Endothelial cell of umbilical vein (primary cell): ENCODE results near the gene PHKG1. TPM values are rescaled to one million over a fixed set of nuclear protein-coding genes. Genes with fewer than 3 reads are reported as not detected.
"Not testable (repeated sequence)": the region's sequence is repeated elsewhere in the genome, so short reads cannot be mapped to it uniquely, and the experiment has no call there.

ENCODE experiments used
- BruUV-seq: library from RNA; stranded (reverse); fragments of 400-500 nt; replicated peaks from 2 replicates; lab custom pipeline; 2021; lab: Mats Ljungman, UMichigan
- CTCF ChIA-PET: fragments of 300-600, 350-600 bp; sonication (Branson Sonifier 250); formaldehyde crosslinking; loops from one replicate; lab custom pipeline; 2021; ENCODE audit warnings: antibody characterized with exemption, inconsistent platforms; lab: Charles Lee
- POLR2A ChIA-PET: fragments of 300-600, 350-600 bp; sonication (Branson Sonifier 250); formaldehyde crosslinking; loops from one replicate; lab custom pipeline; 2021; ENCODE audit warnings: antibody characterized with exemption, inconsistent platforms; lab: Charles Lee
- DNase-seq: peaks from one replicate; pipeline ENCODE4 v3.0.0-alpha.2; 2011; ENCODE audit warnings: low read depth, low spot score
- FAIRE-seq: peaks from 2 replicates; lab custom pipeline; 2011; peaks lifted over from hg19 to GRCh38; lab: Jason Lieb, UNC
- H2AFZ ChIP-seq: 2 replicates; pipeline ENCODE4 v1.6.0; 2012; ENCODE audit warnings: low read depth, low read length, control low read depth, inconsistent platforms
- H3K27ac ChIP-seq: 2 replicates; pipeline ENCODE4 v1.5.1; 2011; ENCODE audit warnings: low read depth, mild to moderate bottlenecking, control low read depth, low read length, moderate library complexity; ENCODE audit not compliant: insufficient read depth
- H3K27me3 ChIP-seq, 2 experiments: 2 replicates each; pipeline versions ENCODE4 v1.6.0 to v1.6.1; 2011; ENCODE audit warnings: low read length in 2 of 2, mixed read lengths in 1 of 2; ENCODE audit not compliant: control insufficient read depth in 2 of 2, insufficient read depth in 2 of 2
- H3K36me3 ChIP-seq, 2 experiments: 2 replicates in 1 of 2; 3 replicates in 1 of 2; pipeline ENCODE4 v1.5.1; 2011; ENCODE audit warnings: low read length in 2 of 2, mild to moderate bottlenecking in 1 of 2, moderate library complexity in 1 of 2; ENCODE audit not compliant: control insufficient read depth in 2 of 2, insufficient read depth in 2 of 2; ENCODE audit errors: extremely low read depth in 1 of 2
- H3K4me1 ChIP-seq: 3 replicates; pipeline ENCODE4 v1.5.1; 2011; ENCODE audit warnings: mild to moderate bottlenecking, low read length; ENCODE audit not compliant: control insufficient read depth, insufficient read depth; ENCODE audit errors: extremely low read depth
- H3K4me2 ChIP-seq: 2 replicates; pipeline ENCODE4 v1.6.1; 2011; ENCODE audit warnings: low read length, control low read depth, mixed read lengths; ENCODE audit not compliant: insufficient read depth
- H3K4me3 ChIP-seq, 3 experiments: fragments of 200-600 bp in 1 of 3; sonication (generic), shearing (Covaris generic) in 1 of 3; replicated peaks in 1 of 3; 2 replicates each; pipeline ENCODE4 v1.5.1; 2011 to 2016; ENCODE audit warnings: control low read depth in 3 of 3, low read length in 3 of 3, mild to moderate bottlenecking in 2 of 3, inconsistent platforms in 1 of 3, low read depth in 1 of 3, moderate library complexity in 1 of 3; ENCODE audit not compliant: insufficient read depth in 1 of 3
- H3K79me2 ChIP-seq: 2 replicates; pipeline ENCODE4 v1.6.0; 2012; ENCODE audit warnings: low read length, inconsistent platforms; ENCODE audit not compliant: control insufficient read depth, insufficient read depth
- H3K9ac ChIP-seq: replicated peaks from 2 replicates; pipeline ENCODE3; 2011; ENCODE audit warnings: low read length, control low read depth; ENCODE audit not compliant: insufficient read depth; ENCODE audit errors: extremely low read depth
- H3K9me1 ChIP-seq: replicated peaks from 3 replicates; pipeline ENCODE4 v1.6.0; 2011; ENCODE audit warnings: mild to moderate bottlenecking, low read length; ENCODE audit not compliant: control insufficient read depth, insufficient read depth; ENCODE audit errors: extremely low read depth
- H3K9me3 ChIP-seq: replicated peaks from 2 replicates; pipeline ENCODE4 v1.5.1; 2012; ENCODE audit warnings: low read length, inconsistent platforms; ENCODE audit not compliant: control insufficient read depth, insufficient read depth
- H4K20me1 ChIP-seq: replicated peaks from 2 replicates; pipeline ENCODE3; 2011; ENCODE audit warnings: mild to moderate bottlenecking, low read length; ENCODE audit not compliant: control insufficient read depth, insufficient read depth; ENCODE audit errors: extremely low read depth
- CTCF ChIP-seq, 2 donors: IDR thresholded peaks; 1 replicate in 1 of 2; 2 replicates in 1 of 2; pipeline ENCODE4 v1.5.1; 2011; ENCODE audit warnings: low read length in 2 of 2, mild to moderate bottlenecking in 2 of 2, moderate library complexity in 2 of 2, control low read depth in 1 of 2, inconsistent platforms in 1 of 2, low read depth in 1 of 2; ENCODE audit not compliant: insufficient read depth in 1 of 2; ENCODE audit errors: extremely low read depth in 1 of 2
- JUN ChIP-seq: IDR thresholded peaks from 2 replicates; pipeline ENCODE4 v1.6.1; 2011; ENCODE audit warnings: borderline replicate concordance, low read depth; ENCODE audit not compliant: insufficient read length, insufficient read depth
- dilution Hi-C: fragments of 300-500 bp; cut with MboI; formaldehyde crosslinking; loops from one replicate; pipeline ENCODE4 v1.15.0; 2019; ENCODE audit warnings: low sequenced_read_pairs; ENCODE audit not compliant: extremely low pct_ligation_motif_present
- intact Hi-C: fragments of 100-400 bp; cut with micrococcal nuclease; formaldehyde crosslinking; loops from one replicate; pipeline ENCODE4 v1.10.0; 2022
- polyA plus RNA-seq, 4 experiments: library from polyadenylated mRNA; depleted of rRNA in 3 of 4; stranded (reverse) in 3 of 4; unstranded in 1 of 4; fragments of >200 nt; gene quantifications; 2 replicates each; pipeline versions ENCODE4 v1.2.1 to v1.2.3, GENCODE V29; 2011 to 2012; ENCODE audit warnings: missing spikeins in 1 of 4
- total RNA-seq: library from RNA; stranded (reverse); gene quantifications from 2 replicates; pipeline ENCODE4 v1.2.3, GENCODE V29; 2021

PHKG1 gene
- total and polyA plus RNA-seq, 2 donors (not counting 3 experiments of a cell fraction or from before 2014, with no cell fraction given), result 0.32 to 1.00 TPM

- dilution Hi-C loops (no loop called here), intact Hi-C loops (loop anchor here (1.0 to 5.0 kb wide), 4 partner anchors 70 to 433 kb away; partner anchors contain the start of genes NIPSNAP2 and ZNF713)
- Histone ChIP-seq H3K4me3 (no peak overlapping the region), H3K79me2 (no peaks in the 10 kb centered on the region), H3K36me3 (peaks cover 0 to 3% of the 10 kb centered on the region in 2 experiments), H3K4me2 (no peak overlapping the region), H2AFZ (no peak overlapping the region), H3K4me1 (peaks cover 12% of the 10 kb centered on the region), H3K27ac (no peak overlapping the region), H4K20me1 (no peaks in the 10 kb centered on the region), H3K27me3 (no peaks in the 10 kb centered on the region), H3K9ac (no peak overlapping the region), H3K9me1 (no peaks in the 10 kb centered on the region), H3K9me3 (no peaks in the 10 kb centered on the region)
- ChIA-PET POLR2A (interaction anchor here (0.8 to 1.5 kb wide), 2 partner anchors 12 to 23 kb away, joined by 3 to 8 read pairs; partner anchors contain the start of genes CCT6A and PSPH), CTCF (interaction anchor here (0.8 to 5.2 kb wide), 23 partner anchors 9 to 651 kb away, joined by 3 to 100 read pairs (median 6); partner anchors contain the start of genes CCT6A, CHCHD2, NIPSNAP2 and PHKG1)
- TF ChIP-seq CTCF (IDR thresholded peaks at IDR 0.05; ENCODE audit: extremely low read depth in 1 of 2, insufficient read depth in 1 of 2, low read depth in 1 of 2, low read length in 2 of 2), result peak; percentile 91 to 95
- TF ChIP-seq JUN, result no peak
- FAIRE-seq (peak; percentile 95), DNase-seq (peak; percentile 91)
- no TSS peak for BruUV-seq
Observed at GRCh38 chr7:56074371-56074791, 18.4 kb downstream of the PHKG1 start.

- H3K9ac ChIP-seq, H3K36me3 ChIP-seq, H3K27me3 ChIP-seq, H4K20me1 ChIP-seq, H3K79me2 ChIP-seq, BruUV-seq, H2AFZ ChIP-seq, H3K4me3 ChIP-seq, intact Hi-C loops, dilution Hi-C loops, FAIRE-seq, H3K4me2 ChIP-seq, DNase-seq, POLR2A ChIA-PET, H3K9me1 ChIP-seq, H3K9me3 ChIP-seq, H3K27ac ChIP-seq: not testable (repeated sequence)
- CTCF ChIA-PET, result interaction anchor here (0.8 to 2.9 kb wide), 5 partner anchors 8 to 32 kb away, joined by 3 to 24 read pairs (median 8); partner anchors contain the start of genes CCT6A and PSPH
- peaks cover 26% of the 10 kb centered on the region for H3K4me1 ChIP-seq
Observed at GRCh38 chr7:56066376-56066775, 26.4 kb downstream of the PHKG1 start.
